NOMO-1 treated with dmso at 0.1 percent for 144 hours (cell line): ENCODE data around the gene TMEM120A.

ENCODE experiments used
- DNase-seq: peaks from one replicate; lab custom pipeline; 2025; ENCODE audit not compliant: unreplicated experiment; lab: John Stamatoyannopoulos, UW

The TMEM120A gene

GRCh38 chr7:75981453-75982305 is 12.7 kb downstream of the TMEM120A start:
- DNase-seq, result no peak

DNA sequence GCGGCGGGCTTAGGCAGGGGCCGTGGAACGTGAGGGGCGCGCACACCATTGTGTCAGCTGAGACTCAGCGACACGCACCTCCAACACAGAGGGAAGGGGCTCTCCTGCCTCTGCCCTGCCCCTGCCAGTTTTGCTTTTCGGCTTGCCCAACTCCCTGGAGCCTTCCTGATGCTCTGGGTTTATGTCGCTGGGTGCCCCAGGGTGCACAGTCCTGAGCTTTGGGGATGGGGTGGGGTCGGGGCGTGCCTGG is 13.3 kb downstream of the TMEM120A start:
- DNase-seq, result no peak

- DNase-seq, result no peak
Measured at GRCh38 chr7:75980430-75981202, 13.8 kb downstream of the TMEM120A start.

- no peak for DNase-seq
Measured at GRCh38 chr7:75979759-75980429, 14.5 kb downstream of the TMEM120A start.

DNA sequence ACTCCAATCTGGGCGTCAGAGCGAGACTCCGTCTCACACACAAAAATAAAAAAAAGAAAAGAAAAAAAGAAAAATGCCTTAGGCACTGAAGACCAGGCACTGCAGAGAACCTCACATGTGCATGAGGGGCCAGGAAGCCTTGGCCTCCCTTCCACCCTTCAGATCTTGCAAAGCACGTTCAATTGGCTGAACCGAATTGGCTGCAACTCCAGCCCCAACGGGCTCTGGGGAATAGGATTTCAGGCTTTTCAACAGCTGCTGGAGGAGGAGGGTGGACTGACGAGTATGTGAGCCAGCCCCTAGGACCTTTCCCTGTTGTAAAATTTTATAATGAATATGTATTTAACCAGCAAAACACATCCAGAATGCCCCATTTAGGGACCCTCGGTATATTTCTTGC is 16.7 kb downstream of the TMEM120A start:
- no peak for DNase-seq

DNA sequence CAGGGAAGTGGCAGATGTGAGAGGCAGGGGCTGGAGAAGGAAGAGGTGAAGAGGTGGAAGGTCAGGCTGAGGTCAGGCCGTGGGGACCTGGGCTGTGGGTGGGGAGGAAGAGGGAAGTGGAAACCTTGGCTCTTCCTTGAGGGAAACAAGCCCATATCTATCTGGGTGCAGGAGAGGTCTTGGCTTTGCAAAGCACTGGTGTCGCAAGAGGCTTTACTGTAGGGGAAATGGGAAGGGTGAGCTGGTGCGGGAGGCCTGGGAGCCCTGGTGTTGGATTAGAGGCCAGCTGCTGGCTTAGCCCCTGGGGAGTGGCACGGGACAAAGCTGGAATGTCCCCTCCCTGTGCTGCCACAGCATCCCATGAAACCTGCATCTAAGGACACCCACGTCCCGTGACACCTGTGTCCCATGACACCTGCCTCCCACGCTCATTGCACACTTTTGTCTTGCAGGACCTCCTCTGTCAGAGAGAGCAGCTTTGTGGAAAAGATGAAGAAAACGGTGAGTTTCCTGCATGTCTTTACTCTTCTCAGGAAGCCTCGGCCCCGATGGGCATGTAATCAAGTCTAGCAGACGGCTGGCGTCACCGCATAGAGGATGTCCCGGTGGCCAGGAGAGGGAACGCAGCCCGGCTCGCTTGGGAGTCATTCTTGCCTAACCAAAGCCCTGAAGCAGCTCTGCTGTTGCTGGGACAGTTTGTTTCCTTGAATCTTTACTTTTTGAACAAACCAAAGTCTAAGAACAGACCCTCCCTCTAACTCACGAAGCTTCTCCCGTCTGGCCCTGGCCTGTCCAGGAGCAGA is 22.2 kb downstream of the TMEM120A start:
- DNase-seq, result no peak

GRCh38 chr7:75971309-75971960 is 23.0 kb downstream of the TMEM120A start:
- no peak for DNase-seq

DNA sequence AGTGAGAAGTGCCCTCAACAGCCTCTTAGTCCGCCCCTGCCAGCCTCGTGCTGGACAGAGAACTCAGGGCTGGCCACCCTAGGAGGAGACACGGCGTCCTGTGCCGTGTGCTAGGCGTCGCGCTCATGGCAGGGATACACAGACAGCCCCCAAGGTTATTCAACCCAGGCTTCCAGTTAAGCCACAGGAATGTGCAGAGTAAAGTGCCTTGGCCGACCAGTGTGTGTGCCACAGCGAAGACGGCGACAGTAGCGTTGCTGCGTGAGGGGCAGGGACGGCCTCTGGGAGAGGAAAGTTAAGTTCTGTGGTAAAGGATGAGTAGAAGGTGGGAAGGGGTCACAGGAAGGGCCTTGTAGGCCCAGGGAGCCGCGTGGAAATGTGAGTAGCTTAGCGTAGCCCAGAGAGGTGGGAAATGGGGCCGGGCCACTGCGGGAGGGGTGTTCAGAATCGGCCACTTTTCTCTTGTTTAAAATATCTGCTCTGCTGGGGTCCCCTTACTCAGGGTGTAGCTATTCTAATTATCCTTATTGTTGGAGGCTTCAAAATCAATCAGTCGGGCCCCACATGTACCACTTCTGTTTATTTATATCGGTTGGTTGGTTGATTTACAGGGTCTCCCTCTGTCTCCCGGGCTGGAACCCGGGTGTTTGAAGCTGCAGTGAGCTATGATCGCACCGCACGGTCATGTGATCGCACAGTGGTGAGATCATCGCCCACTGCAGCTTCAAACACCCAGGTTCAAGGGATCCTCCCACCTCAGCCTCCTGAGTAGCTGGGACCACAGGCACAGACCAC is 24.5 kb downstream of the TMEM120A start:
- DNase-seq, result no peak

DNA sequence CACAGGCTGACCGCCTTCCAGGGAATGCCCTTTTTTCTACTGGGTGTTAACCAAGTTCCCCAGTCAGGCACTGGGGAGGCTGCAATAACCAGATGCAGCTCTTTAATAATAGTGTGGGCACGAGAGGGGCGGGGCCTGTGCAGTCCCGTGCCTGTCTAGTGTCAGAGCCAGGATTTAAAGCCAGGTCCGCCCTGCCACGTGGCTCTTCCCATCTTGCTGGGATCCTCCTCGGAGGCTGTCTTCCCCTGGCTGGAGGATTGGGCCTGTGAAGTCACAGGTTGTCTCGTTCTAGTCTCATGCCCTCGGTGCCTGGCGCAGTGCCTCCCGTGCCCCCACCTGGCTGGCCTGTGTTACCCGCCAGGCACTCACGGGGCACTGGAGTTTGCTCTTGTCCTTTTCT is 25.2 kb downstream of the TMEM120A start:
- no peak for DNase-seq

DNA sequence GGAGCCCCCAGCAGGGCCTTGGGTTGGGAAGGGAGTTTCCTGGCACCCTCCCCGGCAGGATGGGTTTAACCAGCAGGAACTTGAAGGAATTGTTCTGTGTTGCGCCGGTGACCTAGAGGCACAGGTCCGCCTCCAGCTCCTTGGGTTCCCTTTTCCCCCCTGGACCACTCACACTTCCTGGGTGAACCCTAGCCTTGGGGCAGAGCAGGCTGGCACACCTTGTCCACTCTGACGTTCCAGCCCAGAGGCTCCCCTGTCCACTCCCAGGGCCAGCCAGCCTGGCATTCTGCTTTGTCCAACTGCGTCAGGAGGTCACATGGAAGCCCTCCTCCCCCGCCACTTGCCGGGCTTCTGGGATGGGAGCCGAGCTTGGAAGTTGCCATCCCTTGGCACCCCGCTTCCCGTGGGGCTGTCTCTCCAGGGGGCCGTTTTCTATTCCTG is 25.8 kb downstream of the TMEM120A start:
- no peak for DNase-seq

DNA sequence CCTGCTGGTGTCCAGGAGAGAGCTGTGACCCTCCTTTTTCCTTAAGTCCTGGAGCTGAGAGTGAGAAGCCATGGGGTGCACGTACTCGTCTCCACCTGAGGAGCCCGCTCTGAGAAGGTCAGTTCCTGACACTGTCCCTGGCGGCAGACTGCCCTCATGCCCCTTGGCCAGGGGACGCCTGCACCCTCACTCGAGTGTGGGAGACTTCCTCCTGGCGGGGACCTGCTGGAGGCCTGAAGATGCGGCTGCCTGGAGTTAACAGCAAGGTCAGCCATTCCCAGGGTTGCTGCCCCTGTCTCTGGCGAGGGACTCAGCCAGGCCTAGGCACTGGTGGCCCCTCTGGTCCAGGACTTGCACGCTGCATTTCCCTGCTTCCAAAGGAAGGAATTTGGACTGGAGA is 26.4 kb downstream of the TMEM120A start:
- no peak for DNase-seq

- DNase-seq, result peak; percentile 58
Measured at GRCh38 chr7:75967487-75967997, 26.9 kb downstream of the TMEM120A start.

DNA sequence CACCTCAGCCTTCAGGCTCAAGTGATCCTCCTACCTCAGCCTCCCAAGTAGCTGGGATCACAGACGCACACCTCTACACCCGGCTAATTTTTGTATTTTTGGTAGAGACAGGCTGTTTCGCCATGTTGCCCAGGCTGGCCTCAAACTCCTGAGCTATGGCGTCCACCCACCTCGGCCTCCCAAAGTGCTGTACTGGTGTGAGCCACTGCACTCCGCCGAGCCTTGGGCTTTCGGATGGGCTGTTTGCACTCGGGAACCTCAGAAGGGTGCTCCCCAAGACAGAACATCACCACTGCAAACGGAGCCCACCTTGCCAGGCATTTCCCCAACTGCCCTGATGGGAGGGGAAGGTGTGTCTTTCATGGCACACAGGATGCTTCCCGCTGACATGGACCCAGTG is 27.3 kb downstream of the TMEM120A start:
- DNase-seq, result no peak

DNA sequence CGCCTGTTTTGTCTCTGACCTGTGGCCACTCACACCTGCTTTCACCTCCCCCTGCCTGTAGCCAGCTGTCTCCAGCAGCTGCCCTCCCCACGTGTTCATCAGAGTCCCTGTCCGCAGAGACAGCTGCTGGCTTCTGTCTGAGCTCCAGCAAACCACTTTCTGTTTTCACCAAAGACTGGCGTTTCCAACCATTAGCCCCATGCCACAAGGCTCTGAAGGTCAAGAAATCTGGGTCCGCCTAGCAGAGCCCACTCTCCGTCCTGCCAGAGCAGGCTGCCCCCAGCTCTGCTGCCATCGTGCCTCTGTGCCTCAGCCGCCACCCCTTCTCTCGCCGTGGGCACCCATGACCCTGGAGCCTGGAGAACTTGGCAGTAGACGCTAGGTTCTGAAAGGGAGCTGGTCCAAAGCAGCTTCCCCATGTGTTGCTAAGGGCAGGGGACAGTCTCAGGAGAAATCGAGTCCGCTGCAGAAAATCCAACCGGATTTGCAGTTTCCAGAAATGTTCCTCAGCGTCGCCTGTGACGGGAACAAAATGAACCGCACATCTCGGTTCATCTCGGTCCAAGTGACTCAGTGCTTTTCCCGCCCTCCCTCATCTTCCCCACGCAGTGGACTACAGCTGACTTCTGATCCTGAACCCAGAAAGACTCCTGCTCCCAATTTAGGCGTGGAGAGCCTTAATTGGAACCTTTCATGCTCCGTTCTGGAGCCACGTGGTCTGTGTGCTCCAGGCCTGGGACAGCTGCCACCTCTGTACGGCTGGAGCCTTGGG is 28.0 kb downstream of the TMEM120A start:
- no peak for DNase-seq

- no peak for DNase-seq
Measured at GRCh38 chr7:75965617-75966016, 28.8 kb downstream of the TMEM120A start.

DNA sequence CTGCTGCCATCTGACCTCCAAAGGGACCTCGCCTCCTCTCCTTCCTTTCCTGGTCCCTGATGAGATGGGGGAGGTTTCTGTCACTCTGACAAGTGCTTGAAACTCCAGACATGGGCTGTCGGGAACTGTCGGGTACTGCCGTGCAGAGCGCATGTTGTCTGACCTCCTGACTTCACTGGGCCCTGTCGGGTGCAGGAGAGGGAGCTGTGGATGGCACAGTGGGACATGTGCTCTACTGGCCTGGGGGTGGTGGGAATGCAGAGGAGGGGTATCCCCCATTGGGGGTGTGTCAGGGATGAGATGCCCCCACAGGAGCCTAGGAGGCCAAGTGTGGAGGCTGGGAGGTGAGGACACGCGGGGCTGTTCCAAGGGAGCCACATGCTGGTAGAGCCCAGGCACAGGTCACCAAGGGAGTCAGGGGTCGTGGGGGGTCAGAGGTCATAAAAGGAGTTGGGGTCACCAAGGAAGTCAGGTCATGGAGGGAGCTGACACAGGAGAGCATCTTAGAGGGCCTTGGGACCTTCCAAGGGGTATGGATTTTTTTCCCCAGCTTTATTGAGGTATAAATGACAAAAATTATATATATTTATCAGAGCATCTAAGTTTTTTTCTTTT is 30.9 kb downstream of the TMEM120A start:
- DNase-seq, result no peak

GRCh38 chr7:75962607-75963380 is 31.6 kb downstream of the TMEM120A start:
- no peak for DNase-seq

DNA sequence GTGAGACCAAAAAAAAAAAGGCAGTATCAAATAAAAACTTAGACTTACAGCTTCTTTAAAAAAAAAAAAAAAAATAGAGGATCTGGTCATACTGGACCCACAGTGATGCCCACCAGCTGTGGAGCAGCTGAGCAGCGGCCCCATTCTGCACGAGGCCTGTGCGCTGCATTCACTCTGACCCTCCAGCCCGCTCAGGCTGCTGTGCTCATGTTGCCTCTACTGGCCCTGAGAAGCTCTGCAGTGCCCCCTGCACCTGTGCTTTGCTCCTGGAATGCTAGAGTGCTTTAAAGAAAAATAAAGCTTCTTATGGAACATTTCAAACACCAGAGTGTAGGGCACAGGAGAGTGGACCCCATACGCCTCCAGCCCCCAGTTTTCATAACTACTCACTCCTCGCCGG is 33.2 kb downstream of the TMEM120A start:
- DNase-seq, result no peak
